GM18511 (cell line): ENCODE data around the gene BICRA.

Experiments used
- ATAC-seq: cut with Tn5 transposase; IDR thresholded peaks from one replicate; pipeline ENCODE4 v1.9.1; 2021; ENCODE audit warnings: mild to moderate bottlenecking, moderate library complexity; ENCODE audit not compliant: unreplicated experiment

The BICRA gene

DNA sequence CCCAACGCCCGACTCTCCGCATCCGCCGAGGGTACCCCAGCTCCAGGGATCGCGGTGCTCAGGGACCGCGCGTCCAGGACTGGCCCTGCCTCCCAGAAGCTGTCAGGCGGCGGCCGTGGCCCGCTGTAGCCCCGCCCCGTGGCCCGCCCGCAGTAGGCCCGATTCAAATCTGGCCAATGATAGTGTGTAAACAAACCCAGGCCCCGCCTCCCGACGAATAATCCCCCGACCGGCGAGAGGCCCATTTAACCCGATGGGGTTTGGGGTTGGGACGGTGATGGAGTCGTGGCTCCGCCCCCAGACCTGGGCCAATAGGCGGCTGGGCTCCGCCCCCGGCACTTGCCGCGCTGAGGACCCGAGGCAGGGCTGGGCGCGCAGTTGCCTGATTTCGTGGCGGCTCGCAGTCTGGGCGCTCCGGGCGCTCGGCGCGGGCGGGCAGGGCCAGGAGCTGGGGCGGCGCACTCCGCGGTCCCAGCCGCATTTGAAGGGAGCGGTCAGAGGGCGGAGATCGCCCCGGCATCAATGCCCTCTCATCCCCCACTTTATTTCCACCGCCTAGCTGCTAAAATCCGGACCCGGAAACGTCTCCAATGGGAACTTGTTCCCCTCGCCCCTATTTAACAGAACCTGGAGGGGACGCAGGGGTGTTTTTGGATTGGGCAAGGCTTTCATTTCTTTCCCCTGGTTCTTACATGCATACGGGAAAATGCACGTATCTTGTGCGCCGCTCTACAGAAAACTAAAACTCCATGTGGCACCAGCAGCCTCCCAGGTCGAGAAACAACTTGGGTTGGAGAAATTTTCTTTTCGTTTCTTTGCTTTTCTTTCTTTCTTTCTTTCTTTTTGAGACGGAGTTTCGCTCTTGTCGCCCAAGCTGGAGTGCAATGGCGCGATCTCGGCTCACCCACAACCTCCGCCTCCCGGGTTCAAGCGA is 8.4 kb upstream of the BICRA start:
- peak; percentile 95 for ATAC-seq

DNA sequence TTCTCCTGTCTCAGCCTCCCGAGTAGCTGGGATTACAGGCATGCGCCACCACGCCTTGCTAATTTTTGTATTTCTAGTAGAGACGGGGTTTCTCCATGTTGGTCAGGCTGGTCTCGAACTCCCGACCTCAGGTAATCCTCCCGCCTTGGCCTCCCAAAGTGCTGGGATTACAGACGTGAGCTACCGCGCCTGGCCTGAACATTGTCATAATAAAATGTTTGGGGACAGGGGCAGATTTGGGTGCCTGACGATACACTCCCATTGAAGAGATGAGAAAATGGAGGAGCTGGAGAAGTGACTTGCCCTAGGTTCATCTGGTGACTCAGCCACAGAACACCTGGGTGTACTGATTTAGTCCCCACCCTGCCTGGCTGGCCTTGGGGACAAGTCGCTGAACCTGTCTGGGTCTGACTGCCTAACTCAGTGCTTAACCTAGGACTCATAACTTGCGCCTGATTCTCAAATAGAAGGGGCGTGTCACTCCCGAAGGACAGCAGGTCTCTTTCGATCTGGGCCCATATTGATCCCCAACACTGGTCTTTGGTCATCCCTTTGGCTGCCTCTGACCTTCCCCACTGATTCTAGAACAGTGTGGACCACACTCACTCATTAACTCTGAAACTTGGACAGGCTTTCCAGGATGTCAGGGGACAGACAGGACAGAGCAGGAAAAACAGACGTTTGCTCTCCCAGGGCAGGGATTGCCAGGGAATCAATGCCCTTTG is 7.6 kb upstream of the BICRA start:
- no peak for ATAC-seq

DNA sequence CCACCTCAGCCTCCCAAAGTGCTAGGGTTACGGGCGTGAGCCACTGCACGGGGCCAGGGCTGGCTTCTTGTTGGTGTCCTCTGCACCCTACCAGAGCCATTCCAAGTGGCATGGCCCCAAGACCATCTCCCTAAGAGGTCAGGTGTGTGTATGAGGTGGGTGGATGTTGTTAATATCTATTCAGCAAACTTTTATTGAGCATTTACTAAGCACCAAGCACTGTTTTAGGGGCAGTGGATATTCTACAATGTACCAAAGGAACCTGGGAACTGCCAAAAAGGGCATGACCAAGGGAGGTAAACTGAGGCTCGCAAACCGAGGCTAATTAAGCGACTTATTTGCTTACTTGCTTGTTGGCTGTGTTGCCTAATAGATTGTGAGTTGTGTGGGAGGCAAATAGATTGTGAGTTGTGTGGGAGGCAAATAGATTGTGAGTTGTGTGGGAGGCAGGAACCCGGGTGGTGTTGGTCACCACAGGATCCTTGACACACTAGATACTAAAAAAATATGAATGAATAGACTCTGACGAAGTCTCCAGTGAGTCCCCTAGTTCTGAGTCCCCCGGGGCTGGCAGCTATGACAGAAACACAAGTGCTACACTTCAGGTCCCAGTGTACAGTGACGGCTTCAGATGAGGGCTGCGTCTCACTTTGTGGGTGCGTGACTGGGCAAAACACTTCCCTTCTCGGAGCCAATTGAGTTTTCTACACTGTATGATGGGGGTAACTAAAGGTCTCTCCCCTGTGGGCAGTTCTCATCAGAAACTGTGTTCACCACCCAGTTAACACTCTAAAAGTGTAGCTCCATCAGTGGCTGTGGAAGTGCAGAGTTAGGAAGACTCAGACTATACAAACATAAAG is 5.0 kb upstream of the BICRA start:
- ATAC-seq: no peak

DNA sequence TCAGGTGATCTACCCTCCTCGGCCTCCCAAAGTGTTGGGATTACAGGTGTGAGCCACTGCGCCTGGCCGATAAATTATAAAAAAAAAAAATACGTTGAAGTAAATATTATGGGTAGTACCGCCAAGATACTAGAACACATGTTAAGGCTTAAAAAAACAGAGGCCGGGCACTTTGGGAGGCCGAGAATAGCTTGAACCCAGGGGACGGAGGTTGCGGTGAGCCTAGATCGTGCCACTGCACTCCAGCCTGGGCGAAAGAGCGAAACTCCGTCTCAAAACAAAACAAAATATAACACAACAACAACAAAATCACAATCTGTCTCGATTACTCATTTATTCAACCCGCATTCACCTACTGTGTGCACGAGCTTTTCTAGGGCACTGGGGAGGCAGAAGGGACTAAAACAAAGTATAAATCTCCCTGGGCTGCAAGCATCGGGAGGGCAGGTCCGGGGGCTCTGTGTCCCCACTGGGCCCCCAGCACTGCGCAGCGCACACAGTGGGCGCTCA is 1.3 kb upstream of the BICRA start:
- ATAC-seq: no peak

DNA sequence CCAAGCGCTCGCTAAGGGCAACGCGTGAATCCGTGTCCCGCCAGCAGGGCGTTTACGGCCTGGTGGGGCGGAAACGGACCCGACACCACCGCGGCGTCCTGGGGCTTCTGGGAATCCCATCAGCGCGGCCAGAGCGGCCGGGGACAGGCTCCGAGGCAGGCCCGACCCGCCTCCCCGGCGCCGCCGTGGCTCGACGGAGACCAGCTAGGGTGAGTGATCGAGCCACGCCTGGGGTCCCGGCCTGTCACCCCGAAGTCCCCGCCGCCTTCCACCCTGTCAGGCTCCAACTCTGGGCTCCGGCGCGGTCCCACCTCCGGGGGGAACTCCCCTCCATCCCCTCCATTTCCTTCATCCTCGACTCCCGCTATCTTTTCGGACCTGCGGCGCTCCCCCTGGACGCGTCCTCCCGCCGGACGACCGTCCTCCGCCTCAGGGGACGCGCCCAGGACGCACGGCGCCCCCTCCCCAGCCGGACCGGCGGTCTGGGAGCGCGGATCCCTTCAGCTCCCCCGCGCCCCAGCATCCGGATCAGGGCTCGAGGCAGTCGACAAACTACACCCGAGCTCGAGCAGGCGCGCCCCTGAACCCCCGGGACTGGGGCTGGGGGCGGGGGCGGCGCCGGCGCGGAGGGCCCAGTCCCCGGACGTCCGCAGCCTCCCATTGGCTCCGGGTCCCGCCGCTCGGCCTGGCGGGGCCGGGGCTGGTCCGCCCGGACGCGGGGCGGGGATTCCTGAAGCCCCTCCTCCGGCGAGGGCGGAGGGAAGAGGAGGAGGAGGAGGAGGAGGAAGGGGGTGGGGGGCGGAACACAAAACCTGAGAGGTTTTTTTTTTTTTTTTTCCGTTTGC is 638 bp upstream of the BICRA start:
- ATAC-seq: peak; percentile 86

DNA sequence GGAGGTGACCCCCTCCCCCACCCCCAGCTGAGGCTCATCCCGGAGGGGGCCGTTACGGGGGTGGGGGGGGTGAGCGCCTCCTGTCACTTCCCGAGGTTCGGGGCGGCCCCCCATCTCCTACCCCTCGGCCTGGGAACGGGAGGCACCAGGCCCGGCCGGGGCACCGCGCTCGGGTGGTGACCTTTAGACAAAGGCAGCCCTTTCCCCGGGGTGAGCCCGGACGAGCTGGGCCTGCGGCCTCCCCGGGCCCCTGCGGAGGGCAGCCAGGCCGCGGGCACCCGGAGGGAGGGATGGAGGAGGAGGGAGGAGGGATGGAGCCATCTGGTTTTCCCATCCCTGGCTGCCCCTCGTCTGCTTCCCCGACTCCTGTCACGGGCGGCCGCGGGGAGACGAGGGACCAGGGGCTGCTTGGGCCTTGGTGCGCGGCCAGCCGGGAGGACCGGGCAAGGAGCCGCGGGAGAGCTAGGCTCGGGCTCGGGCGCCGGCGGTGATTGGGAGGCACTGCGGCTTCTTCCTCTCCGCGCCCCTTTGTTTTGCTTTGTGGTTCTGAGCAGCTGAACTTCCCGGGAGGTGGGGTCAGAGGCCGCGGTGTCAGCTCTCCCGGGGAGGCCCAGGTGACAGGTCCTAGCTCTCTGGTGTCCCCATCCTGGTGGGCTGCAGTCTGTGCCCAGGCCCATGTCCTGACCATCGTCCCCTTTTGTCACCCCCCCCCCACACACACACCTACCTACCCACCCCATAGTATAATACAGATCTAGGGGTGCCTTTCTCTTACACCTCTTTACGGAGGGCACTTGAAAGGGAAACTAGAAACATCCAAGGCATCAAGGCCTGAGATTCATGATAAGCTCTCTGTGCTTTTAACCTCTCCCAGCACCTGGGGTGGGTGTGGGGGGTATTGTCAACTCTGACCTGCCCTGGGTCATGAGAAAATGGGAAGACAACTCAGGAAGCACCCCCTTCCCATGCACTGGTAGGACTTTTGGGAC is 1.3 kb downstream of the BICRA start:
- no peak for ATAC-seq

DNA sequence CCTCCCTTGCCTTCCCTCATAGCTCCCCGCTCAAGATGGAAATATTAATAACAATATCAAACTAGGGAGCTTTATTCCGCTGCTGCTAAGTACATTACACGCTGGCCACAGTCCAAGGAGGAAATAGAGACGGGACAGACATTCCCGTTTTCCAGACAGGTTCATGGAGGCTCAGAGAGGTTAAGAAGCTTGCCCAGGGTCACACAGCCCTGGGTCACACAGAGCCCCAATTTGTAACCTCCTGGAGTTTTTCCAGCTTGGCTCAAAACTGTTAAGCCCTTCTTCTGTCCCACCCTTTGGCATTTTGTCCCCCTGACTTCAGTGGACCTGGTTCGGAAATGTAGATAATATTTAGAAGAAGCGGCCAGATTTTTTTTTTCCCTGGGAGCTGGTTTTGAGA is 2.0 kb downstream of the BICRA start:
- ATAC-seq: no peak

DNA sequence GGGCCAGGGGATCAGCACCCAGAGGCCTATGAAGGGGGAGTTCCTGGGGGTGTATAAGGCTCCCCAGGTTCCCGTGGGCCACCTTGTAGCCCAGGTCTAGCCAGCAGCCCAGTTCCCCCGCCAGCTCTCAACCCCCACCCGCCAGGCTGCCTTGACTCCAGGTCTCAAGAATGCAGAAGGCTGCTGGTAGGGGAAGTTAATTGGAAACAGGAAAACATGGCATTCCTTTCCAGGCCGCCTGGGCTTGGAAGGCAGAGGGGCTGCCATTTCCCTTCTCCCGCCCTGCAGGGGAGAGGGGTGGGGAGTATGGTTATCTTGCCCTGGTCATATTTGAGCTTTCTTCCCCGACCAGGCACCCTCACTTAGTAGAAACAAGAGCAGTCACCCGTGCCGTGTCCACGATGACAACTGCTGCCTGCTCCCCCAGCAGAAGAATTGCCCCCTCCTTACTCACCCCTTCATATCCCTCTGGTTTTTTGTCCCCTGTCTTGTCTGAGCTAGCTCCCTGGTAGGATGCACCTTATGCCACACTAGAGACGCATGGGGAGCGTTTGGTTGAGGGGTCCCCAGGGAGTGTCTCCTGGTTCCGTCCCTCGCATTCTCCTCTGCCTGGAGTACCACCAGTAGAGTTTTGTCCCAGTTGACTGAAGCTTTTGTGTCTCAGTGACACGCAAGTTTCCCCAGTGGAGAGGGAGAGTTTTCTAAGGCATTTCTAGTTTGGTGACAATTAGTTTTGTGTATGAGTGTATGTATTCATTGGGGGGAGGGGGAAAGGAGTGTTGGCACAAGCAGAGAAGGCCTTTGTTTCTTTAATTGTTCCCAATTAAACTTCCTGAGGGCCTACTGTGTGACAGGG is 4.5 kb downstream of the BICRA start:
- no peak for ATAC-seq

DNA sequence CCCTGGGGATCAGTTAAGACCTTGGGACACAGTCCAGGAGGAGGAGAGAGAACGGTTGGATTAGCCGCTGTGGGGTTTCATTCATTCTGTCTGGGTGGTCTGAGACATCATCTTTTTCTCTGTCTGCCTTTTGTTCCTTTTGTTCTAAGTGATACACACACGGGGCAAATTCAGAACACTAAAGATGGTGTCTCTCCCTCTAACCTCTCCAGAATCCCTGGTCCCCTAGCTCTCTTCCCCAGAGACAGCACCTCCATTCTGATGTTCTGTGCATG is 5.0 kb downstream of the BICRA start:
- no peak for ATAC-seq

DNA sequence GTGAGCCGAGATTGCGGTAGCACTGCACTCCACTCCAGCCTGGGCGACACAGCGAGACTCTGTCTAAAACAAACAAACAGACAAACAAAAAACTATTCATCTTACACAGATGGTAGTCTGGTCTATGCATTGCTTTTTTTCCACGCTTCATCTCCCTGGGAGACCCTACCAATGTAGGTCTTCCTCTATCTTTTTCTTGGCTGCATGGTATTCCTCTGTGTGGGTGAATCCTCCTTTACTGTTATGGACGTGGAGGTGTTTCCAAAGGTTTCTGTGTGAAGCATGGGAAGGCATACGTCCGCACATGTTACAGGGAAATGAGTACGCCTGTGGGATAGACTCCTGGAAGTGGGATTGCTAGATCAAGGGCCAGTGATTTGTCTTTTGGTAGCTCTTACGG is 5.6 kb downstream of the BICRA start:
- ATAC-seq: no peak

DNA sequence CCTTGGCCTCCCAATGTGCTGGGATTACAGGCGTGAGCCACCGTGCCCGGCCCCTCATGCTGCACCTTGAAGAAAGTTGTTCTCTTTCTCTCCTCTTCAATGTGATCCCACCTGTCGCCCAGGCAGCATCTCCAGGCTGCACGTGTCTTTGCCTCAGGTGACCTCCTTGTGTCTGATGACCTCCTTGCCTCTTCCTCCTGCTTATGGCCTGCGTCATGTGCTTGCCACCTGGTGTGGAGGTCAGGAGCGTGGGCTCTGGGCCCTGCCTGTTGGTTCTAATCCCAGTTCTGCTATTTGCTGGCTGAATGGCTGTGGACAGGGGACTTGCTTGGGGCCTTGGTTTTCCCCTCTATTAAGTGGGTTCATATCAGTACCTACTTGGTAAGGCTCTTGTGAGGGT is 6.3 kb downstream of the BICRA start:
- ATAC-seq: no peak

DNA sequence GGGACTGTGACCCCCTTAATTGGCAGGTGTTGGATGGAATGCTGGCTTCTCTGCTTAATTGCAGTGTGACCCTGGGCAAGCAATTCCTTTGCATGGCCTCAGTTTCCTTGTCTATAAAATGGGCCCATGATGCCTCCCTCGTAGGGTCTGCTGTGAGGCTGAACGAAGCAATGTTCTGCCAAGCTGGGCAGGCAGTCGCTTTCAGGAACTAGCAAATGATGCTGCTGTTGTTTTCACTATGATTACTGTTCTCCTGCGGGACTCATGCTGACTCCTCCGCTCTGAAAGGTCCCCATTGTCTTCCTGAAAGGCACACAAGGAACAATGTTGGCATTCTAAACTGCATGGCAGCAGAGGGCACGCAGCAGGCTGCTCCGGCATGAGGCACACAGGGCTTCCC is 6.8 kb downstream of the BICRA start:
- ATAC-seq: no peak

DNA sequence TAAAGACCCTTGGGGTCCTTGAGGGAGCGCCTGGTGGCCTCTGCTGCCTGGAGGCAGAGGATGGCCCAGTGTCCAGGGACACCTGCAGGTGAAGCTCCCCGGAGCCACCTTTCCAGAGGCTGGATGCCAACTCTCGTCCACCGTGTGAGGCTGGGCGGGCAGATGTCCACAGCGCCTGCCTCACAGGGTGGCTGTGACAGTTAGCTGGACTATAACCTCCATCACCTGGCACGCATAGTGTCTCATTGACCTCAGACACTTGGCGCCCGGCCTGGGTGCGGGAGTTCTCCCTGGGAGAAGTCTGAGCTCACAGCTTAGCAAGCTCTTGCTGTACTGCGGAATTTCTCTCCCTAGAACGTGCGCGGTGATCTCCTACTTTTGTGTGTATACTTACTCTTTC is 9.8 kb downstream of the BICRA start:
- no peak for ATAC-seq

DNA sequence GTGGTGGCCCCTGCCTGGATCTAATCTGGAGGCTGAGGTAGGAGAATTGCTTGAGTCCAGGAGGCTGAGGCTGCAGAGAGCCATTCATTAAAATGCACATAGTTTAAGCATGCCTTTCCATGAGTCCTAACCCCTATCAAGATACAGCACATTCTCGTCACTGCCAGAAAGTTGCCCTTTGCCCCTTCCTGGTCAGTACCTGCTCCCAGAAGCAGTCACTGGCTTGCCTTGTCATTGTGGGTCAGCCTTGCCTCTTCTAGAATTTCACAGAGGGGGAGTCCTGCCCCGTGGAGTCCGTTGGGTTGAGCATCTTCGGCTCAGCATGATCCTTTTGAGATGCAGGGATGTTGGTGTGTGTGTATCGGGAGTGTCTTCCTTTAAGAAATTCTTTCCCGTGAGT is 10.8 kb downstream of the BICRA start:
- ATAC-seq: no peak

DNA sequence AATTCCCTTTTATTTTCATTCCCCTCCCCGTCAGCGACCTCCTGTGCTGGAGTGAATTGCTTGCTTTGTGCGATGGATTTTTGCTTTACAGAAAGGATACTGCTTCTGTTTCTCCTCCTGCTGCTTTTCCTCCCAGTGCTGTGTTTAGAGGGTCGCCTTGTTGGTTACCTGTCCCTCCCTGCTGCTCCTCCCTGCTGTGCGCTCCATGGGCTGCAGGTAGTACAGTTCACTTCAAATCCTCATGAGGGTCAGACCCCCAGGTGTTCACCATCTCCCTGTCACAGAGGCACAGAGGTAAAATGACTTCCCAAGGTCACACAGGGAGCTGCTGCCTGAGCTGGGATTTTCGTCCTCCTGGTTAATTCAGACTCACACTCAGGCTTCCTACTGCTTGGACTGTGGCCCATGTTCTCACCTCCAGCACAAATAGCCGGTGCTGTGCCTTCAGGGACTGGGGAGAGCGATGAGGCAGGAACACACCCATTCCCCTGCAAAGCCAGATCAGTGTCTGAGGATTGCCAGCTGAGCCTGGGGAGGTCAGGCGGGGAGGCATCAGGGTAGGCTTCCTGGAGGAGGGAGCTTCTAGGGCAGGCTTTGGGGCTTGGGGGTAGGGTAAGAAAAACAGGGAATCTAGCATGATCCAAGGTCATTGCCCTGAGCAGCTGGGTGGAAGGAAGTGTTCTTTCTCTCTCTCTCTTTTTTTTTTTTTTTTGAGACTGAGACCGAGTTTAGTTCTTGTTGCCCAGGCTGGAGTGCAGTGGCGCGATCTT is 14.4 kb downstream of the BICRA start:
- ATAC-seq: no peak

DNA sequence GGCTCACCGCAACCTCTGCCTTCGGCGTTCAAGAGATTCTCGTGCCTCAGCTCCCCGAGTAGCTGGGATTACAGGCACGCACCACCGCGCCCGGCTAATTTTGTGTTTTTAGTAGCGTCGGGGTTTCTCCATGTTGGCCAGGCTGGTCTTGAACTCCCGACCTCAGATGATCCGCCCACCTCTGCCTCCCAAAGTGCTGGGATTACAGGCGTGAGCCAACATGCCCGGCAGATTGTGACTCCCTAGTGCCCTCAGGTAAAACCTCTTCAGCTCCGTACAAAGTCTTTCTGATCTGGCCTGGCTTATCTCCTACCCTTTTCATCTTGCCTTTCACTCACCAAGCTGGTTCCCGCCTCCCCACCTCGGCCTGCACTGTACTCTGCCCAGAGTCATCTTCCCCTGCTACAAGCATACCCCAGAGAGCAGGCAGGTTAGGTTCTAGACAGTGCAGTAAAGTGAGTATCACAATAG is 15.0 kb downstream of the BICRA start:
- ATAC-seq: no peak

DNA sequence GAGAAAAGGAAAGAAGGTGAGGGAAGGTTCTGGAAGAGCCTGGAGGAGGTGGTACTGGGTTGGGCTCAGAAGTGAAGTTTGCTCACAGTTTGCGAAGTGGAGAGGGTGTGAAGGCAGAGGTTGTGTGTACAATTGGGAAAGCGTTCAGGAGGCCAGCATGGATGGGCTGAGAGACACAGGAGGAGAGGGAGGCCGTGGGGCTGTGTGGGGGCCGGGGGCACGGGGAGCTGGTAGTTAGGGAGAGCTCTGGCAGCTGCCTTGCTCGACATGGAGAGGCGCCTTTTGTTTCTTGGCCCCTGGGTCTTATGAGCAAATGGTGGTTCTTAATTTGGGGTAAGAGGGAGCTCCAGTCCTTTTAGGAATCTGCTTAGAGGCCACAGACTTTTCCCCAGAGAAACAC is 16.7 kb downstream of the BICRA start:
- ATAC-seq: no peak
